H7 (cell line): Measurements from ENCODE around the gene ZNF407. TPM values are rescaled to one million over a fixed set of nuclear protein-coding genes. Genes with fewer than 3 reads are reported as not detected.
"Not testable (repeated sequence)": the region's sequence is repeated elsewhere in the genome, so short reads cannot be mapped to it uniquely, and the experiment has no call there.

ENCODE experiments used
- DNase-seq: peaks from one replicate; pipeline ENCODE4 v3.0.0; 2012
- H3K27me3 ChIP-seq: 2 replicates; pipeline ENCODE4 v1.6.0; 2011; ENCODE audit warnings: mild to moderate bottlenecking, low read length; ENCODE audit not compliant: control insufficient read depth, insufficient read depth
- H3K36me3 ChIP-seq: replicated peaks from 2 replicates; pipeline ENCODE4 v1.5.1; 2011; ENCODE audit warnings: low read length; ENCODE audit not compliant: control insufficient read depth, insufficient read depth
- H3K4me3 ChIP-seq: 2 replicates; pipeline ENCODE4 v1.5.1; 2011; ENCODE audit warnings: low read depth, mild to moderate bottlenecking, control low read depth, low read length, moderate library complexity; ENCODE audit not compliant: insufficient read depth
- total RNA-seq: library from RNA; depleted of rRNA; stranded (reverse); fragments of >200 nt; shearing (Covaris generic); gene quantifications from 2 replicates; pipeline ENCODE4 v1.2.3, GENCODE V29; 2014

ZNF407 gene
- total RNA-seq, 1 experiment from 2014 or later: 2.9 TPM

DNA sequence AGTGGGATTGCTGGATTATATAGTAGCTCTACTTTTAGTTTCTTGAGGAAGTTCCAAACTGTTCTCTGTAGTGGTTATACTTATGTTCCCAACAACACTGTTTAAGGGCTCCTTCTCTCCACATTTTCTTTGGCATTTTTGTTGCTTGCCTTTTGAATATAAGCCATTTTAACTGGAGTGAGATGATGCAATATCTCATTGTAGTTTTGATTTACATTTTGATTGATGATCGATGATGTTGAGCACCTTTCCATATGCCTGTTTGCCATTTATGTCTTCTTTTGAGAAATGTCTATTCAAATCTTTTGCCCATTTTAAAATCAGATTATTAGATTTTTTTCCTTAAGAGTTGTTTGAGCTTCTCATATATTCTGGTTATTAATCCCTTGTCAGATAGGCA, 368.0 kb downstream of the ZNF407 start:
- Histone ChIP-seq H3K36me3 (no peaks in the 10 kb centered on the region), H3K27me3 (no peaks in the 10 kb centered on the region), H3K4me3 (no peak overlapping the region)
- DNase-seq: no peak

DNA sequence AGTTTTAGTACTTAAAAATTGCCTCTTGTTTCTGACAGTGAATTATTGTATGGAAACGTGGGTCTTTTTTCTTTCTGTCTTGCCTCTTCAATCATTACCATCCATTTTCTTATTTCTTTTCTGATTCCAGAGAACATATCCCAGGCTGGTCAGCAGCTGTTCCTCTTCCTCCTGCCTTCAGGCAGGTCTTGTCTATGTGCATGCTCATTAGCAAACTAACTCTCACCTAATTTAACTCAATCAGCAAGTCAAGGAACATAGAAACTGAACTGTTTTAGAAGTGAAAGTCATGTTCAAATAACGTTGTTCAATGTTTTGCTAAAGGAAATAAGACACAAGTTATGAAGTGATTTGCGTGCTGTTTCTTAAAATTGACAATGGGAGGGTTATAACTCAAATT, 369.8 kb downstream of the ZNF407 start:
- Histone ChIP-seq H3K27me3 (no peaks in the 10 kb centered on the region), H3K4me3 (no peak overlapping the region), H3K36me3 (no peaks in the 10 kb centered on the region)
- no peak for DNase-seq

DNA sequence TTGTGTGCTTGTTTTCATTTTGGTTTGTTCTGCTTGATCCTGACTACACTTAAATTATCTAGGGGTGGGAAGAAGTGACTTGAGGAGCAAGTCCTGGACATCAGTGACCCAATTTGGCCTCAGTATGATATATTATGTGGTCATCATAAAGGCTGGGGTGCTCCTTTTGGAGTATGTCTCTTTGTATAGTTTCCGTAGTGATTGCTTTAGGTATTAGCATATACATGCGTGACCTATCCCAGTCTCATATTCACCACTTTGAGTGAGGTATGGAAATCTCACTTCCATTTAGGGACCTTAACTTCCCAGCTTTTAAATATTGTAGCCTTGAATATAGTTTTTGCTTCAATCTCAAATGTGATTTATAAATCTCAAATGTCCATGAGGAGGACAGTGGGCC, 370.3 kb downstream of the ZNF407 start:
- no peak for DNase-seq
- no peaks in the 10 kb centered on the region for H3K27me3 ChIP-seq
- no peaks in the 10 kb centered on the region for H3K36me3 ChIP-seq
- no peak overlapping the region for H3K4me3 ChIP-seq

DNA sequence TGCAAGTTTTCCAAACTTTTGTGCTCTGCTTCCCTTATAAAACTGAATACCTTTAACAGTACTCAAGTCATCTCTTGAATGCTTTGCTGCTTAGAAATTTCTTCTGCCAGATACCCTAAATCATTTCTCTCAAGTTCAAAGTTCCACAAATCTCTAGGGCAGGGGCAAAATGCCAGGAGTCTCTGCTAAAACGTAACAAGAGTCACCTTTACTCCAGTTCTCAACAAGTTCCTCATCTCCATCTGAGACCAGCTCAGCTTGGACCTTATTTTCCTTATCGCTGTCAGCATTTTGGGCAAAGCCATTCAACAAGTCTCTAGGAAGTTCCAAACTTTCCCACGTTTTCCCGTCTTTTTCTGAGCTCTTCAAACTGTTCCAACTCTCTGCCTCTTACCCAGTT, 373.7 kb downstream of the ZNF407 start:
- not testable (repeated sequence) for H3K27me3 ChIP-seq, H3K36me3 ChIP-seq, DNase-seq, H3K4me3 ChIP-seq

DNA sequence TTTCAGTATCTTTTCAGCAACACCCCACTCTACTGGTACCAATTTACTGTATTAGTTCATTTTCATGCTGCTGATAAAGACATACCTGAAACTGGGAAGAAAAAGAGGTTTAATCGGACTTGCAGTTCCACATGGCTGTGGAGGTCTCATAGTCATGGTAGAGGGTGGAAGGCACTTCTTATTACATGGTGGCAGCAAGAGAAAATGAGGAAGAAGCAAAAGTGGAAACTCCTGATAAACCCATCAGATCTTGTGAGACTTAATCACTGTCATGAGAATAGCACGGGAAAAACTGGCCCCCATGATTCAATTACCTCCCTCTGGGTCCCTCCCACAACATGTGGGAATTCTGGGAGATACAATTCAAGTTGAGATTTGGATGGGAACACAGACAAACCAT, 374.1 kb downstream of the ZNF407 start:
- not testable (repeated sequence) for DNase-seq, H3K4me3 ChIP-seq, H3K27me3 ChIP-seq, H3K36me3 ChIP-seq

DNA sequence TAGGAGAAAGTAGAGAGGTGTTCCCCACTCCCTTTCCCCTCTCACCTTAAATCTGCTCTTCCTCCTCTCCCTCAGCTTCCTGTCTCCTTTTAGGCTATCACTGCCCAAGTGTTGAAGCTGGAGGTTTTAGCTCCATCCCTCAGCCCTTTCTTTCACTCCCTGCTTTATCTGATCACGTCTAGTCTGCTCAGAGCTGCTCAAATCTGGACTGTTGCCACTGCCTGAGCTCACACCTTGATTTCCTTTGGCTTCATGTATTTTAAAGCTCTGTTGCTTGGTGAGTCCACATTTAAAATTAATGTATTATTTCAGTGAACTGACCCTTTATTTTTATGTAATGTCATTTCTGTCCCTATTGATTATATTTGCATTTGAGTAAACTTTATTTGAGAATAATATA, 374.7 kb downstream of the ZNF407 start:
- no peak for DNase-seq
- Histone ChIP-seq H3K36me3 (no peaks in the 10 kb centered on the region), H3K4me3 (no peak overlapping the region), H3K27me3 (no peaks in the 10 kb centered on the region)

DNA sequence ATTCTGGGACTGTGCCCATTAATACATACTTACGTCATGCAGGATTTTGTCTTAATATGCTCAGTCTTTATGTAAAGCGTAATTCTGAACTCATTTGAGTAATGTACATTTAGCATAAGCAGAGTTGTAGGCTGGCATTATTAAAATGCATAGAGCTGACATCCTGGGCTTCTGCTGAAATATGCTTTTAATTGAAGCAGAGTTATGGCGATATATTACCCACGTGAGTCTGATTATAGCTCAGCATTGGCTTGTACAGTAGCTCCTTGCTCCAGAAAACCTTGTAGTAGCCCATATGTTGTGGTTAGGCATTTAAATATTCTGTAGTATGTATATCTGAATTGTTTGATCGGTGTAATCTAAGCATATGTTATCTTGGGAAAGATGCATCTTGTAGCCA, 377.3 kb downstream of the ZNF407 start:
- Histone ChIP-seq H3K4me3 (no peak overlapping the region), H3K36me3 (no peaks in the 10 kb centered on the region), H3K27me3 (no peaks in the 10 kb centered on the region)
- DNase-seq: no peak

DNA sequence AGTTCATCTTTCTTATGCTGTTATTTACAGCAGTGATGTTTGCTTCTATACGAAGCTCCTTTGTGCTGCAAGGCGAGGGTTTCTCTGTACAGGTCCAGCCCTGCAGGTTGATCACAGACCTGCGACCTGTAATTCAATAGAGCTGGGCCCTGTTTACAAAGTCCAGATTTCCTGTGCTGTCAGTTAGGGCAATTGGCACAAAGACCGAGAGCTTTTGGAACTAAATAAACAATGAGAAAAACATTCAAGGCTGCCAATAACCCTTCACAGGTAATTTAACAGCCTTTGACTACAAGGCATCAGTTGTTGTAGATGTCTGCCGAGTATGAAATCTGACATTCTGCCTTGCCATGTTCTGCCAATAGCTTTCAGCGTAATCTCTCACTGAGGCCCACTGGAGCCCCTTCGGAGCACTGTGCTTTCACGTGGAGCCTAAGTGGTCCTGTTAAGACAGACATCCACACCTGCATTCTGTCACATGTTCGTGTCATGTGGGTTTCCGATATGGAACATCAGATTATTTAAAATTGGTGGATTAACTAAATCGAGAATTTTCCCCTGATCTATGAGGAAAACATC, 378.8 kb downstream of the ZNF407 start:
- Histone ChIP-seq H3K27me3 (no peaks in the 10 kb centered on the region), H3K36me3 (no peaks in the 10 kb centered on the region), H3K4me3 (no peak overlapping the region)
- no peak for DNase-seq

DNA sequence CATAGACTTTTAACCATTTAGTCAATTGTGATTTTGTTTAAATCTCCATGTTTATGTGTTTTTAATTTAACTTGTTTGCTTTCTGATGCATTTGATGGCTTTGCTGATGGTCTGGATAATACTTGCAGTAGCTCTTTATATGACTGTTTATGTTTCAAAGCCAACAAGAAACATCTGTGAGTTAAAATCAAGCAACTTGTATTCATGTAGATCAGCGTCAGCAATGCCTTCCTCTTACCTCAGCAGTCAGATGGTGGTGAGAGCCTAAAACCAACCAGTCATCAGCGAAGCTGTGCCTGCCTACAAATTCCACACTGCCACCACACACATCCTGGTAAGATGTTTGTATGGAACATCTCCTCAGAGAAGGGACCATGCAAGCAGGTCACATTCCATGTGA, 379.4 kb downstream of the ZNF407 start:
- no peak for DNase-seq
- no peak overlapping the region for H3K4me3 ChIP-seq

DNA sequence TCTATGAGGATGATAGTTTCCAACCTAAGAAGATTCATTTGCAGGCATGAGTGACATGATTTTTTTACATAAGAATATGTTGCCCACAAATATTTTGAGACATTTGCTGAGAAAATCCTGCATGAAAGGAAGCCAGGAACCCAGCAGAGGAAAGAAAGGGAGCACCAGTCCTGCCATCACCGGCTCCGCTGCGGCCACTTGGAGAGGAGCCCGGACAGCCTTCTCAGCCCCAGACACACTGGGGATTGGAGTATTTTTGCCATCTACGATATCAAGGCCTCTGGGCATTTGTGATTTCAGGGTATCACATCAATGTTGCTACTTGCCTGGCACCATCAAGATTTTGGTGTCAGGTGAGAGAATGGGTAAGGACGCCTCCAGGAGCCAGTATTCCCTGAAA, 383.0 kb downstream of the ZNF407 start:
- Histone ChIP-seq H3K36me3 (no peaks in the 10 kb centered on the region), H3K27me3 (no peaks in the 10 kb centered on the region), H3K4me3 (no peak overlapping the region)
- DNase-seq: no peak

More for the DNA sequence above, 379.4 kb downstream of the ZNF407 start:
- no peaks in the 10 kb centered on the region for H3K36me3 ChIP-seq
- no peaks in the 10 kb centered on the region for H3K27me3 ChIP-seq

DNA sequence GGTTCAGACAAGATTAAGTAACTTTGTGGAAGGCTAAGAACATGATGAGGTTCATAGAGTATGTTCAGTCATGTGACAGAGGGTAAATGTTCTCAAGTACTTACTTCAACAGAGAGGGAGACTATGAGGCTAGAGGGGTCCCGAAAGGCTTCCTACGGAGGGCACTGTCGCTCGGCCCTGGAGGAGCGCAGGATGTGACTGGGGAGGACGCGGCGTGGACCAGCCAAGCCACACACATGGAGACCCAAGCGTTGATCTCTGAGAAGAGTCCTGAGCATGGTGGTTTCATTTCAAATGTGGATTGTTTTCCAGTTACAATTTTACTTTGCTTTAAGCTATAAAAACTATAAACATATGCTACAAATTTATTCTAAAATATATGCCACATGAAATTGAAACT, 383.8 kb downstream of the ZNF407 start:
- no peak for DNase-seq
- H3K27me3 ChIP-seq: no peaks in the 10 kb centered on the region
- no peak overlapping the region for H3K4me3 ChIP-seq
- H3K36me3 ChIP-seq: no peaks in the 10 kb centered on the region

DNA sequence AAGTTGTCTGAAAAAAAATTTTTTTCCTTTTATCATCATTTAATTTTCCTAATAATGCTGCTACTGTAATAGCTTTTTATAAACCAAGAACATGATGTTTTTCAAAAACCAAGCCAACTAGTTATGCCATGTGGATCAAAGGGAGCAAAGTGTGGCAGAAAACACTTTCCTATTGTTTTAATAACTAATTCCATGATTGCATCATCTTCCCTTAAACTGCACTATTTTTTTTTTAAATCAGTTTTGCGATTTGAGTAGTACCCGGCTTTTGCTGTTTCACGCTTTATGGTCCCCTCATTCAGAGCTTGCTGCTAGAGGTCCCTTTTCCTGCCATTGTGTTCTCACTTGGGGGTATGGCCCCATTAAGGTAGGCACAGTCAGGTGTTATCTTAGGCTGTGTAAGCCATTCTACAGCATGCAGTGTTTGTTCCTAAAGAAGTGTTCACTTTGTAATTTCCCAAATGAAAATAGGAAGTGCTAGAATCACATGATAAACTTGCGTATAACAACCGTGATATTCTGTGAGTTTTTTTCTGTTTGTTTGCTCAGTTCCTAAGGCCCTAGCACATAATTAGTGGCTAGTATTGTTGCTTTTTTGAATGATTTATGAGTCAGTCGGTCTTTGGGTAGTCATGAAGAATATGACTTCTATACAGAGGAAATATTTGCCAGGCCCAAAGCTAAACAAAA, 385.4 kb downstream of the ZNF407 start:
- H3K27me3 ChIP-seq: no peaks in the 10 kb centered on the region
- no peak for DNase-seq
- H3K4me3 ChIP-seq: no peak overlapping the region
- no peaks in the 10 kb centered on the region for H3K36me3 ChIP-seq

DNA sequence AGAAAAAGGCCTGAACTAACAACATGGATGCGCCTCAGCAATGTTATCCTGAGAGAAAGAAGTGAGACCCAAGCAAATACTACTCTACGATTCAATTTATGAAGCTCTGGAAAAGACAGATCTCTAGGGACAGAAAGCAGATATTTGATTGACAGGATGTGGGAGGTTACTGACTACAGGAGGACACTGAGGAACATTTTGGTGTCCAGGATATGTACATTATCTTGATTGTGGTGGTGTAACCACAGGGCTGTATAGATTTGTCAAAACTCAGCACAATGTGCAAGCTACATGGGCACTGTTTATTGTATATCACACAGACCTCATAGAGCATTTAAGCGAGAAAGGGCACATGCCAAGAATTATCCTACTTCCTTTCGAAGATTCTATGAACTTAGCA, 391.5 kb downstream of the ZNF407 start:
- no peaks in the 10 kb centered on the region for H3K27me3 ChIP-seq
- H3K36me3 ChIP-seq: no peaks in the 10 kb centered on the region
- H3K4me3 ChIP-seq: no peak overlapping the region
- no peak for DNase-seq

DNA sequence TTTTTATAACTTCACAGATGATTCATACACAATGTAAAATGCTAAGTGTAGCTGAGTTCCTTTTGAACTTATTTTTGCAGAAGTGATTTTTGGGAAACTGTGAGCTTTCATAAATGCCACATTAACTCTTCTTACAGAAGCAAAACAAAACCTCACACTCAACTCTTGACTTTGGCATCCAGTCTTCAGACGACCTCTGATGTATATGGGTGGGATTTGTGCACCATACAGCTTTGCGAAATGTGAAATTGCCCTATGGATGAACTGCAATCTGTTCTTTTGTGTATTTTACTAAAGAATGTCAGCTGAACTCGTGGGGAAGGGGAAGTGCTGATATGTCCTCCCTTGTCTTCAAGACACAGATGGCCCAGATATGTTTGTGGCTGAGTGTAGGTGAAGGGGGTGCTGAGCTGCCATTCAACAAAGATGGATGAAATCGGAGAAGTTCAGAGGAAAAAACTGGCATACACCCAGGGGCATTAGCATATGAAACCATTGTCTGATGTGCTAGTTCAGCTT, 393.0 kb downstream of the ZNF407 start:
- Histone ChIP-seq H3K4me3 (no peak overlapping the region), H3K27me3 (no peaks in the 10 kb centered on the region), H3K36me3 (no peaks in the 10 kb centered on the region)
- no peak for DNase-seq

DNA sequence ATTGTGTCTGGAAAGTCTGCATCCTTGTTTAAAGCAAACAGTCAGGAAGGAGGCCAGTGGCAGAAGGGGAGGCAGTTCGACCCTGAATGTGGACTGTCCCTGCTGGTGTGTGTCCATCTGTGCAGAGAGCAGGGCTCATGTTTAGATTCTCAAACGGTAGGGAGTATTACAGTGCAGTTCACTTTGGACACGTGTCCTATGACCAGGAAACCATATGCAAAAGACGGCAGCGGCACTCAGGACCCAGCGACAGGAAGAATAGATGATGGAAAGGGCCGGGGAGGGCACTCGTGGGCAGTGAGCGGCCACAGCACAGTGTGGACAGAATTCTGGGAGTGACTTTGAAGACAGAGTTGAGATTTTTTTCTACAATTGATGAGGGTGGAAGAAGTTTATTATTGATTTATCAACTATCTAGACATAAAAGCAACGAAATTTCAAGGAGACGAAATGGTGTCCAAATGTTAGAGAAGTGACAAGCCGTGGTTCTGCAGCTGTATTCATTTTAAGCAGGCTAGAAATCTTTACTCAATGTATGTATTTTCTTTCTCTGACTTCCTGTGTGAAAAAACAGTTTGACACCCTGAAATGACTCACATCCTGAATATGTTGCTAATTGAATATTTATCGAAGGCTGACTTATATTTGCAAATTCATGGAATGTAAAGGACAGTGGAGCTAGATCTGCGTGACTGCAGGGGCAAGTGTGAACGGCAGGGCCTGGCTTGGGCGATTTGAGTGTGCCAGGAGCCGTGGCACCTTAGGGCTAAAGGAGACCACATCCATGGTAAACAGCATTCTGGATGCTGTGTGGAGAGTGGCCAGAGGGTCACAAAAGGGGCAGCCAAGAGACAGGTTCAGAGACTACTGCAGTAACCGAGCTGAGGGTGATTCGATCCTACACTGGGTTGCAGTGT, 397.1 kb downstream of the ZNF407 start:
- Histone ChIP-seq H3K36me3 (no peaks in the 10 kb centered on the region), H3K4me3 (no peak overlapping the region), H3K27me3 (no peaks in the 10 kb centered on the region)
- no peak for DNase-seq
